ENCODE measurements around the gene ERP44.

ERP44 gene

GRCh38 chr9:99936947-99937587 is 161.7 kb downstream of the ERP44 start:
- DNase-seq (ENCODE audit: low spot score): no peak

- DNase-seq (ENCODE audit: low spot score): no peak
Observed at GRCh38 chr9:99931155-99931840, 167.5 kb downstream of the ERP44 start.

GRCh38 chr9:99929652-99930051 is 169.1 kb downstream of the ERP44 start:
- no peak for DNase-seq (ENCODE audit: low spot score)
